Measurements from ENCODE around the gene PRR7.

Gene PRR7

DNA sequence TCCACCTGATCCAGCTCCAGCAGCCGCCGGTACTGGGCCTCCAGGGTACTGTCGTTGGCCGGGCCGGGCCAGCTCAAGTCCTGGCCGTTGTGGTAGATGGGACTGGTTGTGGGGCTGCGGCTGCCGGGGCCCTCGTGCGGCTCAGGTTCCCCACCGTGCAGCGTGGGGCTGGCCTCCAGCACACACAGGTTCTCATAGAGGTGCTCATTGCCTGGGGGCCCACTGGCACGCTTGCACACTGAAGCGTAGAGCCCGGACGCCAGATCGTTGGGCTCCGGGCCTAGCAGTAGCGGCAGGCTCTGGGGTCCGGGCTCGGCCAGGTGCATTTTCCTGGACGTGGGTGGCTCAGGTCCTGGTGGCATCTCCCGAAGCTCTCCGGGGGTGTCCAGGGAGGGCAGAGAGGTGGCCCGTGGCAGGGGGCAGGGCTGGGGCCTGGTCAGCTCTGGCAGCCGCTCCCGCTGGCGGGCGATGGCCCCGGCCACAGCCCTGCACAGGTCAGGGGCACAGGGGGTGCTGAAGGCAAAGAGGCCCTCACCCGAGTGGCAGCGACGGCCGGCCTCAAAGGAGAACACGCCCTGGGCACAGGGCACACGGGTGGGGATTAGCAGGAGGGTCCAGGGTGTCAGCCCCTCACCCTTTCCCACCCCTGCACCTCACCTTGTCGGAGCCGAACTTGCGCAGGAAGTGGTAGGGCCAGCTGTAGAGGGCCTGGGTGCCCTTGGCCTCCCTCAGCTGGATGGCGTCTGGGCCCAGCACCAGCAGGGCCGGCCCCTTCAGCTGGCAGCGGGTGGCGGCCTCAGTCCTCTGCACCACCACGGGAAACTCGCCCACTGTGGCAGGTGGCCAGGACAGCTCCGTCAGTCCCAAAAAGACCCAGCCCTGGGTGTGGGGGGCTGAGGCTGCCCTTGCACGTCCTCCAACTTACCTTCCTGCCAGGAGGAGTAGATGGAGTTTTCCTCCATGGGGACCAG, 57.8 kb downstream of the PRR7 start:
- H4K8ac ChIP-seq (ENCODE audit: low read depth, low read length): no peak overlapping the region
- H3K4me2 ChIP-seq (ENCODE audit: low read length): no peak overlapping the region
- no peak overlapping the region for H3K27ac ChIP-seq (ENCODE audit: low read depth, low read length)
- H3K4me1 ChIP-seq (ENCODE audit: control insufficient read depth, low read depth, low read length): no peaks in the 10 kb centered on the region
- no peaks in the 10 kb centered on the region for H3K79me2 ChIP-seq (ENCODE audit: control insufficient read depth, insufficient read depth, low read length)
- no peak overlapping the region for H2BK120ac ChIP-seq (ENCODE audit: low read depth, low read length)
- H3K18ac ChIP-seq (ENCODE audit: low read length): no peak overlapping the region
- no peak overlapping the region for H2AK5ac ChIP-seq (ENCODE audit: low read length)
- no peak overlapping the region for H3K56ac ChIP-seq (ENCODE audit: low read length)
- H2BK5ac ChIP-seq (ENCODE audit: low read length): no peak overlapping the region
- no peak overlapping the region for H2BK15ac ChIP-seq (replicated peaks; ENCODE audit: low read depth)
- H3K4ac ChIP-seq (ENCODE audit: low read depth, low read length): no peak overlapping the region
- H3K23ac ChIP-seq (ENCODE audit: low read length): no peak overlapping the region
- H4K5ac ChIP-seq (ENCODE audit: low read length): no peak overlapping the region
- no CpG with 5 or more reads among the region's 47 CpGs for WGBS (ENCODE audit: extremely low coverage, insufficient coverage, low lambda C conversion rate)
- H3K36me3 ChIP-seq (ENCODE audit: control insufficient read depth, insufficient read depth, low read length): no peaks in the 10 kb centered on the region
- no peak for DNase-seq
- no peaks in the 10 kb centered on the region for H3K27me3 ChIP-seq (ENCODE audit: insufficient read depth, low read length, poor library complexity)
- H3K4me3 ChIP-seq (ENCODE audit: low read length): no peak overlapping the region
- no peak overlapping the region for H3K9ac ChIP-seq (ENCODE audit: low read length)
- H3K79me1 ChIP-seq (ENCODE audit: low read length): no peaks in the 10 kb centered on the region

DNA sequence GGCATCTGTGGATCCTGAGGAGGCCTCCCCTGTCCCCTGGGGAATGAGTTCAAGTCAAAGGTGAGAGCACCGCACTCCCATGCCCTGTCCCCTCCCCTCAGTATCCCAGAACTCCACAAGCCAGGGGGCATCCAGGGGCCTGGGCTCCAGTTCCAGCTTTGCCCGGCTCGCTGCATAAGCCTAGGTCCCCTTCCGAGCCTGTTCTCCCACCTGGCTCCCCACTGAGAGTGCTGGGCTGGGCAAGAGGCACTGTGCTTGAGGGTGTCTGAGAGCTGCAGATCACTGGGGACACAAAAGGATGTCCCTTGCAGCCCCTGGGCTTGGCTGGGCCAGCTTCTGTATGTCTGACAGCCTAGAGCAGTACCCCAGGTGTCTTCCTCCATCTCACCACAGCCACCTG, 58.5 kb downstream of the PRR7 start:
- Histone ChIP-seq H3K79me2 (ENCODE audit: control insufficient read depth, insufficient read depth, low read length) (no peaks in the 10 kb centered on the region), H4K5ac (ENCODE audit: low read length) (no peak overlapping the region), H3K79me1 (ENCODE audit: low read length) (no peaks in the 10 kb centered on the region), H2AK5ac (ENCODE audit: low read length) (no peak overlapping the region), H3K56ac (ENCODE audit: low read length) (no peak overlapping the region), H3K4me1 (ENCODE audit: control insufficient read depth, low read depth, low read length) (no peaks in the 10 kb centered on the region), H3K23ac (ENCODE audit: low read length) (no peak overlapping the region), H2BK120ac (ENCODE audit: low read depth, low read length) (no peak overlapping the region), H3K27me3 (ENCODE audit: insufficient read depth, low read length, poor library complexity) (no peaks in the 10 kb centered on the region), H4K8ac (ENCODE audit: low read depth, low read length) (no peak overlapping the region), H3K18ac (ENCODE audit: low read length) (no peak overlapping the region), H2BK5ac (ENCODE audit: low read length) (no peak overlapping the region), H3K4me3 (ENCODE audit: low read length) (no peak overlapping the region), H3K27ac (ENCODE audit: low read depth, low read length) (no peak overlapping the region), H3K36me3 (ENCODE audit: control insufficient read depth, insufficient read depth, low read length) (no peaks in the 10 kb centered on the region), H3K9ac (ENCODE audit: low read length) (no peak overlapping the region), H2BK15ac (replicated peaks; ENCODE audit: low read depth) (no peak overlapping the region), H3K4ac (ENCODE audit: low read depth, low read length) (no peak overlapping the region), H3K4me2 (ENCODE audit: low read length) (no peak overlapping the region)
- DNase-seq: no peak
- no CpG with 5 or more reads among the region's 4 CpGs for WGBS (ENCODE audit: extremely low coverage, insufficient coverage, low lambda C conversion rate)
